A549 (cell line): ENCODE results near the gene YIPF5.

Experiments used
- CBX8 ChIP-seq: fragments of 200-600 bp; sonication (generic); IDR thresholded peaks from 2 replicates; pipeline ENCODE4 v1.6.1; 2016
- CTCF ChIP-seq: fragments of >200 bp; sonication (Bioruptor Twin); formaldehyde crosslinking; IDR thresholded peaks from 3 replicates; pipeline ENCODE4 v1.5.1; 2016
- EP300 ChIP-seq, 2 experiments: fragments of >200 bp; sonication (Bioruptor Twin); formaldehyde crosslinking; IDR thresholded peaks; 2 replicates in 1 of 2; 3 replicates in 1 of 2; pipeline ENCODE4 v1.6.1; 2016 to 2017
- FOSL2 ChIP-seq, 2 experiments: fragments of 450-650 bp in 1 of 2; fragments of >200 bp in 1 of 2; sonication (Bioruptor Twin) in 1 of 2; formaldehyde crosslinking; IDR thresholded peaks; 2 replicates each; pipeline versions ENCODE4 v1.5.0 to v1.6.1; 2016 to 2020; ENCODE audit warnings: mild to moderate bottlenecking in 1 of 2, moderate library complexity in 1 of 2
- JUNB ChIP-seq: fragments of >200 bp; sonication (Bioruptor Twin); formaldehyde crosslinking; IDR thresholded peaks from 2 replicates; pipeline ENCODE4 v1.6.1; 2016
- MAX ChIP-seq: IDR thresholded peaks from 2 replicates; pipeline ENCODE4 v1.6.1; 2012
- POLR2A ChIP-seq: IDR thresholded peaks from 2 replicates; pipeline ENCODE4 v1.6.1; 2012; ENCODE audit warnings: mild to moderate bottlenecking, low read length
- POLR2AphosphoS2 ChIP-seq: conservative IDR thresholded peaks from 2 replicates; pipeline ENCODE4 v1.6.1; 2012; ENCODE audit warnings: low read length, improper control_type of control experiment, inconsistent platforms
- REST ChIP-seq: fragments of 200-600 bp; sonication (generic); IDR thresholded peaks from 2 replicates; pipeline ENCODE4 v1.6.1; 2016; ENCODE audit warnings: antibody characterized with exemption, mild to moderate bottlenecking, moderate library complexity
- ZNF302 ChIP-seq: fragments of 250-450 bp; sonication (Bioruptor Pico); IDR thresholded peaks from 2 replicates; pipeline ENCODE4 v1.9.0; 2021; ENCODE audit warnings: inconsistent platforms, mild to moderate bottlenecking, moderate library complexity

- TF ChIP-seq MAX (no peak), ZNF302 (no peak), POLR2AphosphoS2 (no peak), EP300 (IDR thresholded peaks at IDR 0.05) (no peak), REST (no peak), CBX8 (no peak), CTCF (no peak), JUNB (no peak), POLR2A (no peak), FOSL2 (IDR thresholded peaks at IDR 0.05) (no peak), FOSL2 (CRISPR knock-in tag; IDR thresholded peaks at IDR 0.05) (no peak)
Observed at GRCh38 chr5:144169904-144170275, 569 bp downstream of the YIPF5 start.
